Transverse colon (tissue), 4 donors: ENCODE results near the gene UBE4B.

Source experiments
- CTCF ChIP-seq, 5 experiments: fragments of 200-600 bp in 3 of 5; fragments of 450-650 bp in 2 of 5; sonication (generic) in 3 of 5; IDR thresholded peaks; 1 replicate in 2 of 5; 2 replicates in 3 of 5; pipeline ENCODE4 v1.5.1; 2016 to 2017; ENCODE audit warnings: antibody characterized with exemption in 5 of 5, inconsistent platforms in 3 of 5, mild to moderate bottlenecking in 2 of 5, moderate library complexity in 1 of 5
- EP300 ChIP-seq: sonication (generic); formaldehyde crosslinking; IDR thresholded peaks from one replicate; pipeline ENCODE4 v1.6.1; 2017; ENCODE audit warnings: antibody characterized with exemption, low read depth
- POLR2A ChIP-seq: fragments of 450-650 bp; IDR thresholded peaks from one replicate; pipeline ENCODE4 v1.6.1; 2016; ENCODE audit warnings: antibody characterized with exemption, mild to moderate bottlenecking, moderate library complexity
- POLR2AphosphoS5 ChIP-seq, 3 donors: sonication (generic); formaldehyde crosslinking; IDR thresholded peaks; one replicate each; pipeline ENCODE4 v1.6.1; 2016; ENCODE audit warnings: antibody characterized with exemption in 3 of 3

DNA sequence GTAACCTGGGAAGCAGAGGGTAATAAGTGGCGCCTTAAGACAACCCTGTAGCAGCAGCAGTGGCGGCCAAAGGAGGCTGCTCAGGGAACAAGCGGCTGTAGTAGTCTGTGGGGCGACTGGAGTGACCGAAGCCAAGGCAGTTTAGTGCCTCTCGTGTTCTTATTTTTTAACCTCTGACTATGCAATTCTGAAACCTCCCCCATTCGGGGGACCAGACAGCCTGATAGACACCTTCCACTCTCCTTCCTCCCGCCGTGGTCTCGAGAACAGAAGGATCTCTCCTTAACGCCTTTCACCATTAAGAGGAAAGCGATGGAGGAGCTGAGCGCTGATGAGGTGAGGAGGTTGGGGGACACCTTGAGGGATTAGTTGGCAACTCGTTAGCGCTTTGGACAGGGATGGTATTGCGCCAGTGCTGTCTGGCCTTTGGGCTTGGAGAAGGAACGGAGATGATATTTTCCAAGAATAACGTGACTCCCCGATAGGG lies 644 bp downstream of the UBE4B start:
- TF ChIP-seq CTCF (IDR thresholded peaks at IDR 0.05): peak in 1 of 5 experiments; percentile 34
- TF ChIP-seq POLR2AphosphoS5 (IDR thresholded peaks at IDR 0.05): no peak
- no peak for TF ChIP-seq EP300
- no peak for TF ChIP-seq POLR2A
